K562 (cell line): ENCODE measurements around the gene C12orf60.

Experiments used
- EP300 ChIP-seq: IDR thresholded peaks from 2 replicates; pipeline ENCODE4 v1.6.1; 2012; ENCODE audit warnings: low read length, improper control_type of control experiment
- MAX ChIP-seq: sonication (generic); formaldehyde crosslinking; IDR thresholded peaks from 2 replicates; pipeline ENCODE4 v1.9.0; 2022; ENCODE audit warnings: mild to moderate bottlenecking, missing genetic modification reagents
- RAD21 ChIP-seq, 2 experiments: fragments of 250-450 bp in 1 of 2; fragments of 450-650 bp in 1 of 2; sonication (Bioruptor Pico) in 1 of 2; formaldehyde crosslinking in 1 of 2; IDR thresholded peaks in 1 of 2; conservative IDR thresholded peaks in 1 of 2; 2 replicates each; pipeline versions ENCODE4 v1.4.0 to v1.8.0; 2020 to 2022; ENCODE audit warnings: mild to moderate bottlenecking in 2 of 2, moderate library complexity in 1 of 2
- ZBTB40 ChIP-seq, 2 experiments: fragments of 450-650 bp in 1 of 2; sonication (generic) in 1 of 2; formaldehyde crosslinking in 1 of 2; IDR thresholded peaks; 2 replicates each; pipeline versions ENCODE4 v1.7.1 to v1.9.0; 2016 to 2022; ENCODE audit warnings: inconsistent platforms in 1 of 2, mild to moderate bottlenecking in 1 of 2, missing genetic modification reagents in 1 of 2
- ZNF696 ChIP-seq: fragments of 250-450 bp; sonication (Bioruptor Pico); conservative IDR thresholded peaks from 2 replicates; pipeline ENCODE4 v1.4.0; 2020; ENCODE audit warnings: mild to moderate bottlenecking, moderate library complexity

- no peak for TF ChIP-seq ZNF696
- peak in 1 of 2 experiments; percentile 27; a peak in 1 of 4 replicates for TF ChIP-seq RAD21 (CRISPR knock-in tag; conservative IDR thresholded peaks at IDR 0.05 in 1 of 2, IDR thresholded peaks at IDR 0.05 in 1 of 2)
- no peak for TF ChIP-seq EP300
- TF ChIP-seq MAX (CRISPR knock-in tag), result no peak
- no peak for TF ChIP-seq ZBTB40 (IDR thresholded peaks at IDR 0.05)
- TF ChIP-seq ZBTB40 (CRISPR knock-in tag; IDR thresholded peaks at IDR 0.05), result no peak
These were observed 42.6 kb downstream of the C12orf60 start for GRCh38 chr12:14846042-14846587.
